GM21737 (cell line): ENCODE results near the gene SELENOH.
A peak's percentile ranks its signal among the peaks of the same experiment; 100 is the strongest.
"Not testable (repeated sequence)": the region's sequence is repeated elsewhere in the genome, so short reads cannot be mapped to it uniquely, and the experiment has no call there.

Experiments used
- ATAC-seq: cut with Tn5 transposase; IDR thresholded peaks from one replicate; pipeline ENCODE4 v1.9.1; 2021; ENCODE audit warnings: mild to moderate bottlenecking, moderate library complexity; ENCODE audit not compliant: unreplicated experiment

SELENOH gene, protein sequence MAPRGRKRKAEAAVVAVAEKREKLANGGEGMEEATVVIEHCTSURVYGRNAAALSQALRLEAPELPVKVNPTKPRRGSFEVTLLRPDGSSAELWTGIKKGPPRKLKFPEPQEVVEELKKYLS

DNA sequence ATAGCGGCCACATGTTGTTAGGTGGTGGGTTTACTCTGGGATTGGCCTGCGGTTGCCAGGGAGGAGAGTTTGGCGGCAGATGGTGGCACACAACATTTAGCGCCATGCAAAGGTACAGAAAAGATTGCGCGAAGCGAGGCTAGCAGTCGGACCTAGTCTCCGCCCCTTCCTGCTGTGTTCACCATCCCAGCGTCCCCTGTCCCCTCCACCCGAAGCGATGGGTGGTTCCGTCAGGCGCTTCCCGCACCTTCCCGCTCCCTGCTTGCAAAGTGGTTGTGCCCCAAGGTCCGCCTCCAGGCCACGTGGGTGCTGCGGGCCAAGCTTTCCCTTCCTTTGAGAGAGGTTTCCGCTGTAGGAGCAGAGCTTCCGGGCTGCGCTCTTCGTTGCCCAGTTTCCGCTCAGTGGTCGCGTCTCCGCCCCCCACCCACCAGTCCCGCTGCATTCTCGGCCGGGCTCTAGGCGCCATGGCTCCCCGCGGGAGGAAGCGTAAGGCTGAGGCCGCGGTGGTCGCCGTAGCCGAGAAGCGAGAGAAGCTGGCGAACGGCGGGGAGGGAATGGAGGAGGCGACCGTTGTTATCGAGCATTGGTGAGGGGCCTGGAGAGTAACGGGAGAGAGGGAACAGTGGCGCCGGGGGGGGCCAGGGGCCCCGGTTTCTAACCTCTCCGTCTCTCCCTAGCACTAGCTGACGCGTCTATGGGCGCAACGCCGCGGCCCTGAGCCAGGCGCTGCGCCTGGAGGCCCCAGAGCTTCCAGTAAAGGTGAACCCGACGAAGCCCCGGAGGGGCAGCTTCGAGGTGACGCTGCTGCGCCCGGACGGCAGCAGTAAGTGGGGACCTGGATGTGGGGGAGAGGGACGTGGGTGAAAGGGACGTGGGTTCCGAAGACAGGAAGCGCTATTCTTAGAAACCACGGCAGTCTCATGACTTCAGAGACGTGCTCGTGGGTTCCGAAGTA is at the start of gene SELENOH:
SELENOH (plus strand) TSS at position 360 of the 955 bp plus-strand sequence; CDS start at position 465, 105 bp downstream.
- ATAC-seq = peak; percentile 91

DNA sequence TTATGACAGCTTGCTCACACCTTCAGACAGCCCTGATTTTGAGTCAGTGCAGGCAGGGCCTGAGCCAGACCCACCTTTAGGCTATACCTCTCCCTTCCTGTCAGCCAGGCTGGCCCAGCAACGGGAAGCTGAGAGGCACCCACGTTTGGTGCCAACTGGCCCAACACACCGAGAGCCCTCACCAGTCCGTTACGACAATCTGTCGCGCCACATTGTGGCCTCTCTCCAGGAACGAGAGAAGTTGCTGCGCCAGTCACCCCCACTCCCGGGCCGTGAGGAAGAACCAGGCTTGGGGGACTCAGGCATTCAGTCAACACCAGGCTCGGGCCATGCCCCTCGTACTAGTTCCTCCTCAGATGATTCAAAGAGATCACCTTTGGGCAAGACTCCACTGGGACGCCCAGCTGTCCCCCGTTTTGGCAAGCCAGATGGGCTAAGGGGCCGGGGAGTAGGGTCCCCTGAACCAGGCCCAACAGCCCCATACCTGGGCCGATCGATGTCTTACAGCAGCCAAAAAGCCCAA is 42.4 kb upstream of the SELENOH start:
- ATAC-seq = no peak

DNA sequence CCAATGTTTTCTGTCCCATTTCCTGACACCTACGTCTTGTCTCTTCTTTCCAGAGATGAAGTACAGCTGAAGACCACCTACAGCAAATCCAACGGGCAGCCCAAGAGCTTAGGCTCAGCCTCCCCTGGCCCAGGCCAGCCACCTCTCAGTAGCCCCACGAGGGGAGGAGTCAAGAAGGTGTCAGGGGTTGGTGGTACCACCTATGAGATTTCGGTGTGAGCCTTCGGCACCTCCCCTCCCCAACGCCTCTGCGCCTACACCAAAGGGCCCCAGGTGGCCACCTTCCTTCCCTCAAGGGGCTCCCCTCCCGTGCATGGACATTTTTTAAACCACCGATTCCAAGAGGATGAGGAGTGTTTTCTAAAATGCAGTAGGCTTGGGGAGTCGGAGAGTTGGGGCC is 41.5 kb upstream of the SELENOH start:
- no peak for ATAC-seq

DNA sequence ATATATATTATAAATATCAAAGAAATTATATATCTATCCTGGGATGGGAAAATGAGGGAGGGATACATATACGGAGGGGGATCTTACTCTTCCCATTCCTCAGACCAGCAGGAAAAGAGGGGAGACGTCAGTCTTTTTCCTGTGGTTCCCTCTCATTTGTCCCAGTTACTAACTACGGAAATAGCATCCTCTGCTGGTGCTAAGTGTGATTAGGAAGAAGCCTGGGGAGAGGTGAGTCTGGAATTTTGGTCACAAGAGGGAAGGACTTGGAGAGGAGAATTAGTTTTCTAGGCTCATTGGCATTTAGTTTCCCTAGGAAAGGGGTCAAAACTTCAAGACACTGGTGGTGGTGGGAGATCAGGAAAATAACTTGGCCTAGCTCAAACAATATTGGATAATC is 40.9 kb upstream of the SELENOH start:
- ATAC-seq = no peak

DNA sequence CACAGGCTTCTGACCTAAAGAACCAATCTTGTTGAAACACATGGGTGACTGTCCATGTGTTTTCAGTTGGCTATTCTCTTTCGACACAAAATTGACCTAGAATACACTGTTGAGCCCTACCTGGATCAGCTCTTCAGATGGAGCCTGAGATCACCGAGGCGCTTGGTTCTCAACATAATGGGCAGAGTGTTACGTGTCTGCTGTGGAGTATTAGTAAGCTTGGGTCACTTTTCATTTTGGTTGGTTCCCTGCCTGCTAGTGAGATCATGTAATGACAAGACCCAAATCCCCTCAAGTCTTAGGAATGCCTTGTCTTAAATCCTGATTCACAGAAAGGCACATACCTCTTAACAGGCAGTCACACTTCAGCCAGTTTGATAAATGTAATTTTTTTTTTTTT is 38.0 kb upstream of the SELENOH start:
- no peak for ATAC-seq

DNA sequence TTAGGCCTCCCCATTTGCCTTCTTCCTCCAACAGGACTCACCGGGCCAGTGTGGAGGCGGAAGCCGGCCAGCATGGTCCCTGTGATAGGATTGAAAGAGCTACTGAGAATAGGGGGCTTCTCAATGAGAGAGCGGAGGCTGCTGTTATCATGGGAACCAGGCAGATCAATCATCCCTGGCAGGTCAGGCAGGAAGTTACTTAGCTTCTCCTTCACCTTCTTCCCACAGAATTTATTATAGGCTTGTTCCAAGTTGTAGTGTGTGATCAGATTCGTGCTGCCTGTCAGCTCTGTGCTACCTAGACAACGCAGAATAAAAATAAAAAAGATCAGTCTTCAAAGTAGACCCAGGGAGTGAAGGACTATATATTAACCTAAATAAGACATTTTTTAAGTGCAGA is 36.4 kb upstream of the SELENOH start:
- ATAC-seq = no peak

DNA sequence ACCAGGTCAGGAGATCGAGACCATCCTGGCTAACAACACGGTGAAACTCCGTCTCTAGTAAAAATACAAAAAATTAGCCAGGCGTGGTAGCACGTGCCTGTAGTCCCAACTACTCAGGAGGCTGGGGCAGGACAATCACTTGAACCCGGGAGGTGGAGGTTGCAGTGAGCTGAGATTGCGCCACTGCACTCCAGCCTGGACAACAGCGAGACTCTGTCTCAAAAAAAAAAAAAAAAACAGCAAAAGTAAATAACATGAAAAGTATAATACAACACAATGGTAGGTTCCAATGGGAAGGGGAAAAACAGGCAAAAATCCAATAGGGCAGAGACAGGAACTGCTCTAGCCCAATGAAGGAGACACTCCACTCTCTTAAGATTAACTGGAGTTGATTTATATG is 35.9 kb upstream of the SELENOH start:
- not testable (repeated sequence) for ATAC-seq

DNA sequence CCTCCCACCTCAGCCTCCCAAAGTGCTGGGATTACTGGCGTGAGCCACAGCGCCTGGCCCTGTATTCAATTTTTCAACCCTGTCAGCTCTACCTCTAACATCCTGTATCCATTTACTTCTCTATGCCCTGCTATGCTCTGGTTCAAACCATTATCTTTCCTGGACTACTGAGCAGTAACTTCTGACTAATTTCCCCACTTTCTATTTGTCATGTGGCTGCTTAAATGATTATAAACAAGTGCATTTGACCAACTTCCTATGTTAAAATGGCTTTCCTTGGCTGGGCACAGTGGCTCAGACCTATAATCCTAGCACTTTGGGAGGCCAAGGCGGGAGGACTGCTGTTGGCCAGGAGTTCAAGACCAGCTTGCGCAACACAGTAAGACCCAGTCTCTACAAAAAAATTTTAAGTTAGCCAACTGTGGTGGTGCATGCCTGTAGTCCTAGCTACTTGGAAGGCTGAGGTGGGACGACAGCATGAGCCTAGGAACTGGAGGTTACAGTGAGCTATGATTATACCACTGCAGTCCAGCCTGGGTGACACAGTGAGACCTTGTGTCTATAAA is 31.4 kb upstream of the SELENOH start:
- no peak for ATAC-seq

DNA sequence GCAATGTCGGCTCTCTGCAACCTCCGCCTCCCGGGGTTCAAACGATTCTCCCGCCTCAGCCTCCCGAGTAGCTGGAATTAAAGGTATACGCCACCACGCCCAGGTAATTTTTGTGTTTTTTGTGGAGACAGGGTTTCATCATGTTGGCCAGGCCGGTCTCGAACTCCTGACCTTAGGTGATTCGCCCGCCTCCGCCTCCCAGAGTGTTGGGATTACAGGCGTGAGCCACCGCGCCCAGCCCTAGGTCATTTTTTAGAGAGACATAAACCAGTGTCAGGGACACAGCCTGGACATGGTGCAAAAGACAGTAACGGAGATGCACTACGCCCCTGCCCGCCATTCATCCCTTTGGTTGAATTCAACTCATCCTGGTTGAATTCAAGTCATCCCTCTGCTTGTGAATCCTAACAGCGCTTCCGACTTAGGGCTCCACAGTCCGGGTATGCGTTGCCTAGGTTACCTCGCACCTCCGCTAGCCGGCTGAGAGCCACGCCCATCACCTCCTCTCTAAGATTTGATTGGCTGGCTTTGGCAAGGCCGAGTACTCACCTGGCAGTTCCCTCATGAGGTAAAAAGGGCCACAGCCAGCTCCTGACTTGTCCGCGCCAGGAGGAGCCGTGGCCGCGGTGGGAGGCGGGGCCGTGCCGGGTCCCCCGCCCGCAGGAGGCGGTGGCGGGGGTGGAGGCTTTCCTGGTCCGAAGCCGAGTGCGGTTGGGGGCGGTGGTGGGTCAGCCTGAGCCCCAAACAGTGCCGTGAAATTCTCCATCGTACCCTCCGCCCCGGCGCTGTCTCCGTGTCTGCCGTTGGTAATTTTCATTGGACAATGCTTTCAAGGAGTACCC is 29.7 kb upstream of the SELENOH start, which contains the start of gene MED19:
MED19 (minus strand) TSS at position 802 of the 842 bp plus-strand sequence; CDS start at position 766, 36 bp downstream.
- peak; percentile 38 for ATAC-seq

DNA sequence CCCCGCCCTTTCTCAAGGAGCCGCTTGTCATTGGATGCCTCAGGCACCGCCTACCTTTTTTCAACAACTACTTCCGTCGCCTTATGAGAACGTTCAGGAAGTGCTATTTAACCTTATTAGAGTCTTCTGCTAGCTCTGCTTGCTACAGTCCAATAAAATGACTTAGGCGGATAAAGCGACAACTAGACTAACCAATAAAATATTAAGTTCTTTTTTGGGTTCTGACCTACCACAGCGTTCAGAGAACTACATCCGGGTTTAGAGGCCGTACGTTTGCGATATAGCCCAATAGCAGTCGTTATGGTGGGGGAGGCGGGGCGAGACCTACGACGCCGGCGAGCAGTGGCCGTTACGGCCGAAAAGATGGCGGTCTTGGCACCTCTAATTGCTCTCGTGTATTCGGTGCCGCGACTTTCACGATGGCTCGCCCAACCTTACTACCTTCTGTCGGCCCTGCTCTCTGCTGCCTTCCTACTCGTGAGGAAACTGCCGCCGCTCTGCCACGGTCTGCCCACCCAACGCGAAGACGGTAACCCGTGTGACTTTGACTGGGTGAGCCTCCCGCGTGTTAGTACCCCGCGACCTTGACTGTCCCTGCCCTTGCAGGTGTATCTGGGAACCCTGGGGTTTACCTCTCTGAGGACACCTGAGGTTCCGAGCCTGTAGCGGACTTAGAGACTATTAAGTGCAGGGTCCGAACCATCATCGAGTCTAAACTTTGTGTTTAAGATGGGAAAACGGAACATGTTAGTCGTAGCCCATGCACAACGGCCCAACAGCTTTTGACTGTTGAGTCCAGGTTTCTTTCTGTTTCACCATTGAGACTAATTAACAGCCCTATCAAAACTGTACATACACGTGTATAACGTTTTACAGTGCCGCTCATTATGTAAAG is 28.8 kb upstream of the SELENOH start, which contains the start of gene TMX2:
TMX2 (plus strand) TSS at position 338 of the 895 bp plus-strand sequence; CDS start at position 364, 26 bp downstream.
- peak; percentile 95 for ATAC-seq

DNA sequence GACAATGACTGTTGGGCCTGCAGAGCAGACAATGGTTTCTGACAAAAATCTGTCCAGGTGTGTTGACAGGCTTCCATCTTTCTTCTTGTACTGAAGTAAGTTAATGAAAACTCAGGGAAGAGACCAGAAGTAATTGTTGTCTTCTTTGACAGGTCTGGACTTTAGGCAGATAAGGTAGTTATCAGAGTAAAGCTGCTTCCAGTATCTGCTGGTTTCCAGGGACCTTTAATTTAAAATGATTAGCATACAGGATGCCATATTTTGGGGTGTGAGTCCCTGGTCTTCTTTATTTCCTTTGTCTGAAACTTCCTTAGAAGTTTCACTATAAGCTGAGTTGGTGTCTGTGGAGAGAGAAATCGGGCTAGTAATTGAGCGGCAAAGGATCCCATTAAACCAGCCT is 27.5 kb upstream of the SELENOH start:
- no peak for ATAC-seq

DNA sequence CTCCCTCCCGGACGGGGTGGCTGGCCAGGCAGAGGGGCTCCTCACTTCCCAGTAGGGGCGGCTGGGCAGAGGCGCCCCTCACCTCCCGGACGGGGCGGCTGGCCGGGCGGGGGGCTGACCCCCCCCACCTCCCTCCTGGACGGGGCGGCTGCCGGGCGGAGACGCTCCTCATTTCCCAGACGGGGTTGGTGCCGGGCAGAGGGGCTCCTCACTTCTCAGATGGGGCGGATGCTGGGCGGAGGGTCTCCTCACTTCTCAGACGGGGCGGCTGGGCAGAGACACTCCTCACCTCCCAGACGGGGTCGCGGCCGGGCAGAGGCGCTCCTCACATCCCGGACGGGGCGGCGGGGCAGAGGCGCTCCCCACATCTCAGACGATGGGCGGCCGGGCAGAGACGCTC is 24.6 kb upstream of the SELENOH start:
- not testable (repeated sequence) for ATAC-seq

DNA sequence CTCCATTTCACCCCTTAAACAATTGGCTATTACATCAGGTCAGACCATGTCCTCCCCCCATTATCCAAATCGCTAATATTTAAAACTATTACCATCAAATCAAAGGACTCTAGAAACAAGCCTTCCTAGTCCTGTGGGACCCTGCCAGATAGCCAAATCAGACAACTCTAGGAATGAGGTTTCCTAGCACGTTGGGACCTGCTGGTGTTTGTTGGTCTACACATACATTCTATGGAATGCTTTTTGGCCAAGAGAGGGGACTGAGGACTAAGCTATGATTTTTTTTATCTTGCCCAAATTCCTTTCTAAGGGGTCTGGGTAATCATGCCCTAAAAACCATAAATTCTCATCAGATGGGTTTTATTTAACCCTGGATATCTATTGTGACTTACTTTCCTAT is 14.1 kb upstream of the SELENOH start:
- no peak for ATAC-seq

DNA sequence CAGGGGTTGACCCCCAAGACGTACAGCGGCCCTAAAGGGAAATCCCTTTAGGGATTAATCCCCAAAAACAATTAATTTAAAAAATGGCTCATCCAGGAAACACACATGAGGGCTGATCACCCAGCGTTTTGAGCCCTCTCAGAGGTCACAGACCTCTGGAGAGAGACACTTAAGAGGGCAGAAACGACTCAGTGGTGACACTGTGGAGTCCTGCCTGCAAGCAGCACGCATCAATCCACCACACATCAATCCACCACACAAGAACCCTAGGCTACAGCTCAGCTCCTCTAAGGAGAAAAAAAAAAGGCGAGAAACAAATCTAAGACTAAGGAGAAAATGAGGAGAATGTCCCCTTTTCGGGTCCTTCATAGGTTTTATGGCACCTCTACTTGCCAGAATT is 12.5 kb upstream of the SELENOH start:
- ATAC-seq = no peak

DNA sequence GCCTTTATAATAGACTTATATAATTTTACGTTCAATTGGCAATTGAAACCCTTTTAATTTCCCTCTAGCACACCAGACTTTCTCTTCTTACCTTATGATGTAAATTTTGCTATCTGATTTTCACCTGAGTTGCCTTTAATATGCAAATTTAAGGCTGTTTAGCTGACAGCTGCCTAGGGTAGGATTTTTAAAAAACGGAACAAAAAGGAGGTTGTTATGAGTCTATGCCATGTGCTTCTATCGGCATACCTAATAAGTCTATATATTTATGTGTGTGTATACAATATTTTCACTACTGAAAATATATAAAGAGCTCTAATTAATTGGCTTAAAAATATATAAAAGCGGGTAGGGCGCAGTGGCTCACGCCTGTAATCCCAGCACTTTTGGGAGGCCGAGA is 11.8 kb upstream of the SELENOH start:
- no peak for ATAC-seq

DNA sequence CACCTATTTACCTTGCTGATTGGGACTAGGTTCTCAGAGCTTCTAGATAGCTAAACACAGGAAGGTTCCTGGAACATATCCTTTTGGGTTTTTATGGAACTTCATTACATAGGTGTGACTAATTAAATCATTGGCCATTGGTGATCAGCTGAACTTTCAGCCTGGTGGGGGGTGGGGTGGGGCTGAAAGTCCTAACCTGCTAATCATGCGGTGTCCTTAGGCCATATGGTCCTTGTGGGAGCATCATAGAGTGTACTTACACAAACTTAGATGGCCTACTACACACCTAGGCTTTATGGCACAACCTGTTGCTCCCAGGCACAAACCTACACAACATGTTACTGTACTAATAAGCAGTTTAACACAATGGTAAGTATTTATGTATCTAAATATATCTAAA is 8.6 kb upstream of the SELENOH start:
- ATAC-seq = no peak

DNA sequence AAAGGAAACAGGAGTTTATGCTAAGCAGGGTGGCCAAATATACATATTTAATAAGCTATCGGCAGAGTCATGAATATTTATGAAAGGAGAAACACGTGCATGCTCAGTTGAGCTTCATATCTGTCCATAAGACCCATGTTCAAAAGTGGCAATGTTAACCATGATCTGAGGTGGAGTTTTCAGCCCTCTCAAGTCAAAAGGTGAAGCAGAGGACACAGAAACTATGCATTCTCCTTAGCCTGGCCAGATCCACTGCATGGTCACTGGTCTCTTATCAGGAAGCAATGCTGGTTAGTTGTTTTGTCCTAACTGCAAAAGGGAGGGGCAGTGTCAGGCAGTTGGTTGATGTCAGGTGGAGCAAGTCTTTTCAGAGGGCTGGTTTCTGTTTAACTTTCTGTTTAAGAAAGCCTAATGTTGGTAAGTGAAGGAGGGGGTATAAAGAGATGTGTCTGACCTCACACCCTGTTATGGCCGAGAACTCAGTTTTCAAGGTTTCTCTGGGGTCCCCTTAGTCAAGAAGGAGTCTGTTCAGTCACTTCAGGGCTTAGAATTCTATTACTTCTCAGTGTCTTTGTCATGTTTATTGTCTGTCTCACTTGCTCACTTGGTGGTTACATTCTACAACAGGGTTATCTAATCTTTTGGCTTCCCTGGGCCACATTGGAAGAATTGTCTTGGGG is 5.5 kb upstream of the SELENOH start:
- no peak for ATAC-seq

DNA sequence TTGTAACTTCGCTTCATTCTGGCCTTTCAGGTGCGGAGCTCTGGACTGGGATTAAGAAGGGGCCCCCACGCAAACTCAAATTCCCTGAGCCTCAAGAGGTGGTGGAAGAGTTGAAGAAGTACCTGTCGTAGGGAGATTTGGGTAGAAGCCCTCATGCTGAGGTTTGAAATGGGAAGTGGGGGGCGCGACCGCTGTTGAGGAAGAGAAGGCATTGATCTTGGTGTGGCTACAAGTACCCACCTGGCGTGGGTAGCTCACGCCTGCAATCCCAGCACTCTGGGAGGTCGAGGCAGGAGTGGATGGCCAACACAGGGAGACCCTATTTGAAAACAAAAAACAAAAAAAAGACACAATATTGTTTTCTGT is 779 bp downstream of the SELENOH start:
- no peak for ATAC-seq

DNA sequence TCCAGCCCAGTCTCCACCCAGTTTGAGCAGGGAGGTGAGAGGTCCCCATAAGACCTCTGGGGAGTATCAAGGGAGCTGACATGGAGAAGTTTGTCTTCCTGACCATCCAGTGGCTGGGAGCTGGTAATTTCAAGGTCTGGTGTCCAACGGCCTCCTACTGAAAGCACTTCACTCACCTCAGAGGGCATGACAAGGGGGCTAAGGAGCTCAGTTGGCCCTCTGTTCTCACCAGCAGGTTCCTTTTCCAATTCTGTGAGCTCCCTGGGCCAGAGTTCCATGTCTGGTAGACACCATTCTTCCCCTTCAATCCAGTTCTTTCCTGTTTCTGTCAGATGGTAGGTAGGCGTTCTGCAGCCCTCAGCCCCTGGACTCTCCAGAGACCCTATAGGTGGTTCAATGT is 3.1 kb downstream of the SELENOH start:
- no peak for ATAC-seq
